H1 (cell line): ENCODE measurements around the gene APOC3. TPM values are rescaled to one million over a fixed set of nuclear protein-coding genes. Genes with fewer than 3 reads are reported as not detected.

ENCODE experiments used
- CTCF ChIA-PET: fragments of 300-600 bp; sonication (Branson Sonifier 250); formaldehyde crosslinking; loops from one replicate; lab custom pipeline; 2021; ENCODE audit not compliant: partially characterized antibody; lab: Charles Lee
- POLR2A ChIA-PET: fragments of 300-600 bp; sonication (Branson Sonifier 250); formaldehyde crosslinking; loops from one replicate; lab custom pipeline; 2021; ENCODE audit warnings: inconsistent platforms; ENCODE audit not compliant: partially characterized antibody; lab: Charles Lee
- DNase-seq, 2 experiments: peaks; one replicate each; pipeline versions ENCODE4 v3.0.0 to v3.0.0-alpha.2; 2010 to 2022; ENCODE audit warnings: low spot score in 2 of 2, low read depth in 1 of 2, mixed read lengths in 1 of 2
- FAIRE-seq: peaks from 2 replicates; lab custom pipeline; 2011; peaks lifted over from hg19 to GRCh38; lab: Jason Lieb, UNC
- H2AFZ ChIP-seq: 2 replicates; pipeline ENCODE4 v1.8.1; 2012; ENCODE audit warnings: low read length, inconsistent platforms
- H2AK5ac ChIP-seq: 2 replicates; pipeline ENCODE4 v1.6.1; 2013; ENCODE audit warnings: low read depth, low read length
- H2BK120ac ChIP-seq: replicated peaks from 2 replicates; pipeline ENCODE3; 2013; ENCODE audit warnings: low read depth, low read length, inconsistent platforms
- H2BK12ac ChIP-seq: 2 replicates; pipeline ENCODE4 v1.6.1; 2013; ENCODE audit warnings: low read depth, low read length
- H2BK15ac ChIP-seq: 2 replicates; pipeline ENCODE4 v1.6.1; 2013; ENCODE audit warnings: low read length
- H2BK20ac ChIP-seq: 2 replicates; pipeline ENCODE4 v1.6.1; 2013; ENCODE audit warnings: low read length
- H2BK5ac ChIP-seq: 2 replicates; pipeline ENCODE4 v1.6.1; 2013; ENCODE audit warnings: low read depth, low read length
- H3K14ac ChIP-seq: 2 replicates; pipeline ENCODE4 v1.6.1; 2013; ENCODE audit warnings: inconsistent platforms; ENCODE audit not compliant: insufficient read length
- H3K18ac ChIP-seq: 2 replicates; pipeline ENCODE4 v1.6.1; 2013; ENCODE audit warnings: low read length; ENCODE audit errors: extremely low read depth
- H3K23ac ChIP-seq: 2 replicates; pipeline ENCODE4 v1.6.1; 2013; ENCODE audit warnings: inconsistent platforms; ENCODE audit not compliant: insufficient read length
- H3K23me2 ChIP-seq: 2 replicates; pipeline ENCODE4 v1.6.1; 2013; ENCODE audit warnings: low read depth, low read length
- H3K27ac ChIP-seq: 2 replicates; pipeline ENCODE4 v1.6.1; 2011; ENCODE audit warnings: low read depth, low read length, inconsistent platforms
- H3K27me3 ChIP-seq, 4 experiments: replicated peaks in 1 of 4; 1 replicate in 1 of 4; 2 replicates in 3 of 4; pipeline versions ENCODE4 v1.6.1 to v1.8.1; 2011 to 2013; ENCODE audit warnings: low read length in 3 of 4, mild to moderate bottlenecking in 3 of 4, inconsistent platforms in 2 of 4, mixed read lengths in 2 of 4, moderate library complexity in 1 of 4; ENCODE audit not compliant: control insufficient read depth in 3 of 4, insufficient read depth in 3 of 4; ENCODE audit errors: extremely low read depth in 1 of 4
- H3K36me3 ChIP-seq, 4 experiments: 2 replicates each; pipeline versions ENCODE4 v1.6.1 to v1.8.1; 2011 to 2013; ENCODE audit warnings: mild to moderate bottlenecking in 4 of 4, low read length in 3 of 4, moderate library complexity in 2 of 4, control low read depth in 1 of 4, inconsistent platforms in 1 of 4; ENCODE audit not compliant: insufficient read depth in 4 of 4, control insufficient read depth in 2 of 4
- H3K4ac ChIP-seq: replicated peaks from 2 replicates; pipeline ENCODE3; 2013; ENCODE audit warnings: low read length, low read depth, mixed read lengths, inconsistent platforms; ENCODE audit not compliant: insufficient read length
- H3K4me1 ChIP-seq, 4 experiments: replicated peaks in 1 of 4; 1 replicate in 1 of 4; 2 replicates in 3 of 4; pipeline versions ENCODE4 v1.6.1 to v1.8.1; 2011 to 2013; ENCODE audit warnings: low read length in 3 of 4, inconsistent platforms in 2 of 4, mixed read lengths in 1 of 4; ENCODE audit not compliant: insufficient read depth in 4 of 4, control insufficient read depth in 3 of 4
- H3K4me2 ChIP-seq, 2 experiments: 2 replicates each; pipeline versions ENCODE4 v1.6.1 to v1.8.1; 2011 to 2013; ENCODE audit warnings: low read depth in 2 of 2, low read length in 2 of 2, control low read depth in 1 of 2, inconsistent platforms in 1 of 2, mild to moderate bottlenecking in 1 of 2; ENCODE audit not compliant: insufficient read depth in 1 of 2
- H3K4me3 ChIP-seq, 4 experiments: fragments of 200-600, 300-600 bp in 1 of 4; sonication (generic), shearing (Covaris generic), sonication (Bioruptor Twin) in 1 of 4; 2 replicates each; pipeline versions ENCODE4 v1.5.1 to v1.8.1; 2011 to 2016; ENCODE audit warnings: low read length in 4 of 4, low read depth in 3 of 4, control low read depth in 2 of 4, inconsistent platforms in 2 of 4, mild to moderate bottlenecking in 2 of 4, mixed read lengths in 1 of 4, moderate library complexity in 1 of 4; ENCODE audit not compliant: insufficient read depth in 2 of 4; ENCODE audit errors: extremely low read depth in 1 of 4
- H3K56ac ChIP-seq: replicated peaks from 2 replicates; pipeline ENCODE3; 2013; ENCODE audit warnings: low read depth, mild to moderate bottlenecking, mixed read lengths, low read length, inconsistent platforms; ENCODE audit not compliant: insufficient read length
- H3K79me1 ChIP-seq: 2 replicates; pipeline ENCODE4 v1.6.1; 2013; ENCODE audit warnings: low read depth, low read length, control low read depth
- H3K79me2 ChIP-seq, 2 experiments: 2 replicates each; pipeline versions ENCODE4 v1.6.1 to v1.8.1; 2012 to 2013; ENCODE audit warnings: low read length in 2 of 2, mild to moderate bottlenecking in 2 of 2, inconsistent platforms in 1 of 2; ENCODE audit not compliant: insufficient read depth in 2 of 2, control insufficient read depth in 1 of 2
- H3K9ac ChIP-seq, 4 experiments: replicated peaks in 1 of 4; 1 replicate in 1 of 4; 2 replicates in 3 of 4; pipeline versions ENCODE4 v1.6.1 to v1.8.1; 2011 to 2013; ENCODE audit warnings: low read depth in 3 of 4, low read length in 3 of 4, control low read depth in 2 of 4, mild to moderate bottlenecking in 2 of 4, moderate library complexity in 2 of 4, inconsistent platforms in 1 of 4; ENCODE audit errors: extremely low read depth in 1 of 4
- H3K9me3 ChIP-seq, 2 experiments: 2 replicates each; pipeline versions ENCODE4 v1.6.1 to v1.8.1; 2012 to 2013; ENCODE audit warnings: mild to moderate bottlenecking in 2 of 2, moderate library complexity in 2 of 2, control low read depth in 1 of 2, inconsistent platforms in 1 of 2, low read depth in 1 of 2, low read length in 1 of 2, mixed read lengths in 1 of 2; ENCODE audit not compliant: insufficient read depth in 2 of 2
- H4K20me1 ChIP-seq, 2 experiments: replicated peaks in 1 of 2; 2 replicates each; pipeline versions ENCODE3 to v1.8.1; 2011 to 2013; ENCODE audit warnings: inconsistent platforms in 2 of 2, low read length in 2 of 2, mild to moderate bottlenecking in 1 of 2; ENCODE audit not compliant: insufficient read depth in 2 of 2, control insufficient read depth in 1 of 2
- H4K5ac ChIP-seq: 2 replicates; pipeline ENCODE4 v1.6.1; 2013; ENCODE audit warnings: low read length, low read depth, mixed read lengths, inconsistent platforms; ENCODE audit not compliant: insufficient read length
- H4K8ac ChIP-seq: 2 replicates; pipeline ENCODE4 v1.8.0; 2013; ENCODE audit warnings: mild to moderate bottlenecking, moderate library complexity, low read length, inconsistent platforms; ENCODE audit not compliant: insufficient read depth; ENCODE audit errors: extremely low read depth
- H4K91ac ChIP-seq: replicated peaks from 2 replicates; pipeline ENCODE3; 2013; ENCODE audit warnings: low read length, mixed read lengths, inconsistent platforms; ENCODE audit not compliant: insufficient read length
- ASH2L ChIP-seq: fragments of 200-600, 300-600 bp; sonication (generic); IDR thresholded peaks from one replicate; pipeline ENCODE4 v1.7.1; 2017; ENCODE audit warnings: low read length
- BACH1 ChIP-seq: IDR thresholded peaks from 2 replicates; pipeline ENCODE4 v1.6.1; 2012; ENCODE audit warnings: low read length, improper control_type of control experiment
- CBX8 ChIP-seq: fragments of 300-800, 300-1000 bp; sonication (generic); IDR thresholded peaks from 2 replicates; pipeline ENCODE4 v1.7.1; 2016; ENCODE audit warnings: low read depth, low read length, borderline replicate concordance
- CHD1 ChIP-seq: IDR thresholded peaks from 2 replicates; pipeline ENCODE4 v1.6.1; 2012; ENCODE audit warnings: low read depth, low read length, improper control_type of control experiment
- CREB1 ChIP-seq: IDR thresholded peaks from 2 replicates; pipeline ENCODE4 v1.6.1; 2012; ENCODE audit warnings: inconsistent platforms
- JUN ChIP-seq: IDR thresholded peaks from 2 replicates; pipeline ENCODE4 v1.6.1; 2011; ENCODE audit warnings: low read depth, mild to moderate bottlenecking, improper control_type of control experiment, low read length
- KDM1A ChIP-seq: fragments of 200-600, 300-600 bp; sonication (generic); IDR thresholded peaks from 2 replicates; pipeline ENCODE4 v1.7.1; 2016; ENCODE audit warnings: mild to moderate bottlenecking, low read length, borderline replicate concordance
- KDM5A ChIP-seq: fragments of 200-600 bp; IDR thresholded peaks from 2 replicates; pipeline ENCODE4 v1.7.1; 2012; ENCODE audit warnings: mild to moderate bottlenecking, low read length, inconsistent platforms, mixed read lengths
- MAFK ChIP-seq: IDR thresholded peaks from 2 replicates; pipeline ENCODE4 v1.6.1; 2012; ENCODE audit warnings: low read depth, mild to moderate bottlenecking, improper control_type of control experiment, low read length
- RNF2 ChIP-seq: fragments of 200-900, 300-1000 bp; sonication (generic); IDR thresholded peaks from 2 replicates; pipeline ENCODE4 v1.7.1; 2016; ENCODE audit warnings: borderline replicate concordance, low read depth, mild to moderate bottlenecking, antibody characterized with exemption, low read length; ENCODE audit not compliant: poor library complexity, severe bottlenecking; ENCODE audit errors: missing control alignments
- ZNF274 ChIP-seq: IDR thresholded peaks from 2 replicates; pipeline ENCODE4 v1.7.0; 2012; ENCODE audit warnings: low read length, borderline replicate concordance; ENCODE audit errors: extremely low read depth
- WGBS, 2 experiments: shearing (Covaris generic) in 1 of 2; methylation state at CpG; one replicate each; pipeline versions ENCODE4 v1.1.6 to v1.1.7; 2013 to 2015; ENCODE audit warnings: low lambda C conversion rate in 2 of 2, mixed read lengths in 2 of 2, inconsistent platforms in 1 of 2, low coverage in 1 of 2, missing lambda C conversion rate in 1 of 2; ENCODE audit not compliant: insufficient replicate concordance in 2 of 2, insufficient coverage in 1 of 2, insufficient read length in 1 of 2; ENCODE audit errors: extremely low coverage in 1 of 2, missing lambda C conversion rate in 1 of 2; 5-methylcytosine and 5-hydroxymethylcytosine counted together
- polyA plus RNA-seq, 7 experiments: library from polyadenylated mRNA; depleted of rRNA in 3 of 7; stranded (reverse) in 5 of 7; unstranded in 2 of 7; fragments of >200 nt in 5 of 7; fragments of 200-250 nt in 2 of 7; gene quantifications; 1 replicate in 5 of 7; 2 replicates in 1 of 7; 4 replicates in 1 of 7; pipeline versions ENCODE4 v1.2.1 to v1.2.3, GENCODE V29; 2011 to 2013; ENCODE audit warnings: missing spikeins in 2 of 7, mixed read lengths in 2 of 7
- total RNA-seq: library from RNA; stranded (reverse); fragmentation: NEBNext Ultra II Directional; extraction: Animal tissue kit (Norgen Biotek cat#: 25700); gene quantifications from 2 replicates; pipeline ENCODE4 v1.2.1, GENCODE V29; 2021
- TF ChIP-seq, protein P1 (sequence below): IDR thresholded peaks from 2 replicates; pipeline ENCODE4 v1.6.1; 2012; ENCODE audit warnings: inconsistent platforms
- TF ChIP-seq, protein P2 (sequence below): IDR thresholded peaks from 2 replicates; pipeline ENCODE4 v1.6.1; 2012; ENCODE audit warnings: low read length, inconsistent platforms

Gene APOC3
- total and polyA plus RNA-seq, 2 of the 8 experiments (the other 6 are each of a cell fraction or from before 2014, with no cell fraction given) = not detected

DNA sequence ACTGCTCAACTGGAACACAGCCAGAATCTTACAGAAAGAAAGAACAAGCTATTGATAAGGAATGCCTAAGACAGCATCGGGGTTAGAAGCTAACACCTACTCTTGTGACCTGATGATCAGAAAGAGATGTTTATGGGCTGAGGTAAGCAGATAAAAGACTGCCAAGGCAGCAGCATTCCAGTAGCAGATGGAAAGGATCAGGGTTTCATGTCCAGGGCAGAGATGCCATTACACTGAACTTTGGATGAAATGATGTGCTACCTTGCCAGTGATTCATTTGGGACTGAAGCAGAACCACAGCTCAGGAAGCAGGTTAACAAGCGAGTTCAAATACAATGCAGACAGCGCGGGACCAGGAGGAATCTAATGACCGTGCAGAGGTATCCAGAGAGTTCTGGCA is 34.8 kb downstream of the APOC3 start:
- DNase-seq (no peak), FAIRE-seq (no peak)
- Histone ChIP-seq H2BK5ac (no peak overlapping the region), H3K4me1 (no peaks in the 10 kb centered on the region), H4K20me1 (peaks cover 0 to 3% of the 10 kb centered on the region in 2 experiments), H3K56ac (no peak overlapping the region), H3K4me3 (no peak overlapping the region), H4K8ac (no peak overlapping the region), H4K5ac (no peak overlapping the region), H3K79me2 (no peaks in the 10 kb centered on the region), H3K36me3 (peaks cover 0 to 49% (median 34%) of the 10 kb centered on the region in 4 experiments; a peak in 6 of 8 replicates), H3K27me3 (no peaks in the 10 kb centered on the region), H3K23me2 (no peaks in the 10 kb centered on the region), H3K9me3 (no peaks in the 10 kb centered on the region), H3K9ac (no peak overlapping the region), H2BK15ac (no peak overlapping the region), H2AFZ (no peak overlapping the region), H2BK20ac (no peak overlapping the region), H3K4me2 (no peak overlapping the region), H3K18ac (no peak overlapping the region), H2BK12ac (no peak overlapping the region), H3K14ac (no peak overlapping the region), H4K91ac (no peak overlapping the region), H3K4ac (no peak overlapping the region), H3K79me1 (no peaks in the 10 kb centered on the region), H2BK120ac (no peak overlapping the region), H3K27ac (no peak overlapping the region), H3K23ac (no peak overlapping the region), H2AK5ac (no peak overlapping the region)
- ChIA-PET CTCF (interaction anchor here (1.3 to 6.2 kb wide), 5 partner anchors 9 to 363 kb away, joined by 3 to 37 read pairs (median 4); no protein-coding TSS in a partner anchor), POLR2A (no interaction called here)
- WGBS, 2 experiments = 89% methylated on average over 5 of the region's 5 CpGs; no CpG with 5 or more reads in 1 of the 2 experiments
- TF ChIP-seq CHD1 = no peak
- no peak for TF ChIP-seq KDM5A
- no peak for TF ChIP-seq CREB1
- TF ChIP-seq MAFK = no peak
- TF ChIP-seq, protein P1, sequence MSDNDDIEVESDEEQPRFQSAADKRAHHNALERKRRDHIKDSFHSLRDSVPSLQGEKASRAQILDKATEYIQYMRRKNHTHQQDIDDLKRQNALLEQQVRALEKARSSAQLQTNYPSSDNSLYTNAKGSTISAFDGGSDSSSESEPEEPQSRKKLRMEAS = no peak
- TF ChIP-seq, protein P2, sequence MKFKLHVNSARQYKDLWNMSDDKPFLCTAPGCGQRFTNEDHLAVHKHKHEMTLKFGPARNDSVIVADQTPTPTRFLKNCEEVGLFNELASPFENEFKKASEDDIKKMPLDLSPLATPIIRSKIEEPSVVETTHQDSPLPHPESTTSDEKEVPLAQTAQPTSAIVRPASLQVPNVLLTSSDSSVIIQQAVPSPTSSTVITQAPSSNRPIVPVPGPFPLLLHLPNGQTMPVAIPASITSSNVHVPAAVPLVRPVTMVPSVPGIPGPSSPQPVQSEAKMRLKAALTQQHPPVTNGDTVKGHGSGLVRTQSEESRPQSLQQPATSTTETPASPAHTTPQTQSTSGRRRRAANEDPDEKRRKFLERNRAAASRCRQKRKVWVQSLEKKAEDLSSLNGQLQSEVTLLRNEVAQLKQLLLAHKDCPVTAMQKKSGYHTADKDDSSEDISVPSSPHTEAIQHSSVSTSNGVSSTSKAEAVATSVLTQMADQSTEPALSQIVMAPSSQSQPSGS = no peak
- no peak for TF ChIP-seq ZNF274
- TF ChIP-seq CBX8 = no peak
- TF ChIP-seq ASH2L = no peak
- no peak for TF ChIP-seq BACH1
- TF ChIP-seq KDM1A = no peak
- TF ChIP-seq JUN = no peak
- no peak for TF ChIP-seq RNF2
